ENCODE data around the gene CNN2. TPM values are rescaled to one million over a fixed set of nuclear protein-coding genes. Genes with fewer than 3 reads are reported as not detected.

CNN2 gene
- total and polyA plus RNA-seq, 9 of the 15 experiments (the other 6 are each of a cell fraction or from before 2014, with no cell fraction given): 12.1 to 174 (median 52.7) TPM

GRCh38 chr19:1064661-1065605 is 38.5 kb downstream of the CNN2 start (continued):
- TF ChIP-seq HDAC1 (IDR thresholded peaks at IDR 0.05) (peak in 1 of 2 experiments; percentile 36; a peak in 1 of 4 replicates), DMBX1 (CRISPR knock-in tag; IDR thresholded peaks at IDR 0.05; ENCODE audit: borderline replicate concordance) (no peak), ZNF140 (CRISPR knock-in tag; IDR thresholded peaks at IDR 0.05) (no peak), ZNF143 (CRISPR knock-in tag; IDR thresholded peaks at IDR 0.05) (peak; percentile 33; the same call in 1 of the 2 replicates)

GRCh38 chr19:1065606-1066109 is 39.2 kb downstream of the CNN2 start:
- intact Hi-C loops (cut with micrococcal nuclease) (no loop called here), in situ Hi-C loops (cut with MboI) (no loop called here)
- ATAC-seq (no peak), FAIRE-seq (no peak), DNase-seq (ENCODE audit: extremely low read depth in 1 of 4, low spot score in 3 of 4) (no peak)
- H2AFZ ChIP-seq (ENCODE audit: low read depth, low read length): no peak overlapping the region
- peaks cover 17% of the 10 kb centered on the region; the same call in 2 of the 3 replicates for H3K36me3 ChIP-seq (ENCODE audit: control insufficient read depth, insufficient read depth, low read length)
- no peaks in the 10 kb centered on the region for H4K20me1 ChIP-seq (replicated peaks; ENCODE audit: control insufficient read depth, insufficient read depth, low read length)
- peak overlapping the region in 1 of 2 experiments; percentile 85; a peak in 2 of 4 replicates for H3K9ac ChIP-seq (ENCODE audit: insufficient read depth in 1 of 2, low read depth in 2 of 2, low read length in 2 of 2)
- H3K79me2 ChIP-seq (ENCODE audit: control insufficient read depth, insufficient read depth, low read length): no peaks in the 10 kb centered on the region
- H3K27me3 ChIP-seq (ENCODE audit: control insufficient read depth in 2 of 2, insufficient read depth in 2 of 2, low read length in 2 of 2): no peaks in the 10 kb centered on the region
- no TSS peak for BruUV-seq (replicated peaks)
- H3K4me3 ChIP-seq: no peak overlapping the region
- H3K4me2 ChIP-seq (ENCODE audit: insufficient read depth, low read length): peak overlapping the region; percentile 1; the same call in 1 of the 2 replicates
- ChIA-PET POLR2A (interaction anchor here (0.6 to 1.5 kb wide), 2 partner anchors 17 to 755 kb away, joined by 3 to 5 read pairs; no protein-coding TSS in a partner anchor), CTCF (ENCODE audit: low intra/inter-chr PET ratio) (no interaction called here)
- WGBS (ENCODE audit: insufficient coverage, low coverage, missing lambda C conversion rate): 86% methylated on average over 14 of the region's 17 CpGs
- H3K9me3 ChIP-seq (replicated peaks; ENCODE audit: control insufficient read depth, insufficient read depth, low read depth, low read length): no peaks in the 10 kb centered on the region
- no peaks in the 10 kb centered on the region for H3K9me1 ChIP-seq (ENCODE audit: control insufficient read depth, insufficient read depth, low read length)
- H3K4me1 ChIP-seq (replicated peaks in 1 of 2; ENCODE audit: control insufficient read depth in 2 of 2, insufficient read depth in 2 of 2, low read length in 2 of 2): peaks cover 9 to 82% of the 10 kb centered on the region in 2 experiments
- H3K27ac ChIP-seq (ENCODE audit: extremely low read depth, low read depth, low read length): no peak overlapping the region
- TF ChIP-seq POLR2A (conservative IDR thresholded peaks at IDR 0.05) (0 out of 2 replicates have a peak, but pooled peaks have one; percentile 19), DDX20 (tag; IDR thresholded peaks at IDR 0.05; ENCODE audit: low read depth) (no peak), SIRT6 (IDR thresholded peaks at IDR 0.05; ENCODE audit: low read depth, low read length) (no peak), ZNF408 (CRISPR knock-in tag; IDR thresholded peaks at IDR 0.05; ENCODE audit: low read depth) (no peak), PCBP2 (IDR thresholded peaks at IDR 0.05; ENCODE audit: low read depth, low read length, poor library complexity, severe bottlenecking) (no peak), HMBOX1 (IDR thresholded peaks at IDR 0.05) (no peak)
- TF ChIP-seq, protein P1, sequence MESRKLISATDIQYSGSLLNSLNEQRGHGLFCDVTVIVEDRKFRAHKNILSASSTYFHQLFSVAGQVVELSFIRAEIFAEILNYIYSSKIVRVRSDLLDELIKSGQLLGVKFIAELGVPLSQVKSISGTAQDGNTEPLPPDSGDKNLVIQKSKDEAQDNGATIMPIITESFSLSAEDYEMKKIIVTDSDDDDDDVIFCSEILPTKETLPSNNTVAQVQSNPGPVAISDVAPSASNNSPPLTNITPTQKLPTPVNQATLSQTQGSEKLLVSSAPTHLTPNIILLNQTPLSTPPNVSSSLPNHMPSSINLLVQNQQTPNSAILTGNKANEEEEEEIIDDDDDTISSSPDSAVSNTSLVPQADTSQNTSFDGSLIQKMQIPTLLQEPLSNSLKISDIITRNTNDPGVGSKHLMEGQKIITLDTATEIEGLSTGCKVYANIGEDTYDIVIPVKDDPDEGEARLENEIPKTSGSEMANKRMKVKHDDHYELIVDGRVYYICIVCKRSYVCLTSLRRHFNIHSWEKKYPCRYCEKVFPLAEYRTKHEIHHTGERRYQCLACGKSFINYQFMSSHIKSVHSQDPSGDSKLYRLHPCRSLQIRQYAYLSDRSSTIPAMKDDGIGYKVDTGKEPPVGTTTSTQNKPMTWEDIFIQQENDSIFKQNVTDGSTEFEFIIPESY (CRISPR knock-in tag; IDR thresholded peaks at IDR 0.05): peak; percentile 77
- TF ChIP-seq, protein P2, sequence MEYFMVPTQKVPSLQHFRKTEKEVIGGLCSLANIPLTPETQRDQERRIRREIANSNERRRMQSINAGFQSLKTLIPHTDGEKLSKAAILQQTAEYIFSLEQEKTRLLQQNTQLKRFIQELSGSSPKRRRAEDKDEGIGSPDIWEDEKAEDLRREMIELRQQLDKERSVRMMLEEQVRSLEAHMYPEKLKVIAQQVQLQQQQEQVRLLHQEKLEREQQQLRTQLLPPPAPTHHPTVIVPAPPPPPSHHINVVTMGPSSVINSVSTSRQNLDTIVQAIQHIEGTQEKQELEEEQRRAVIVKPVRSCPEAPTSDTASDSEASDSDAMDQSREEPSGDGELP (CRISPR knock-in tag; IDR thresholded peaks at IDR 0.05; ENCODE audit: borderline replicate concordance): peak; percentile 56
- TF ChIP-seq, protein P3, sequence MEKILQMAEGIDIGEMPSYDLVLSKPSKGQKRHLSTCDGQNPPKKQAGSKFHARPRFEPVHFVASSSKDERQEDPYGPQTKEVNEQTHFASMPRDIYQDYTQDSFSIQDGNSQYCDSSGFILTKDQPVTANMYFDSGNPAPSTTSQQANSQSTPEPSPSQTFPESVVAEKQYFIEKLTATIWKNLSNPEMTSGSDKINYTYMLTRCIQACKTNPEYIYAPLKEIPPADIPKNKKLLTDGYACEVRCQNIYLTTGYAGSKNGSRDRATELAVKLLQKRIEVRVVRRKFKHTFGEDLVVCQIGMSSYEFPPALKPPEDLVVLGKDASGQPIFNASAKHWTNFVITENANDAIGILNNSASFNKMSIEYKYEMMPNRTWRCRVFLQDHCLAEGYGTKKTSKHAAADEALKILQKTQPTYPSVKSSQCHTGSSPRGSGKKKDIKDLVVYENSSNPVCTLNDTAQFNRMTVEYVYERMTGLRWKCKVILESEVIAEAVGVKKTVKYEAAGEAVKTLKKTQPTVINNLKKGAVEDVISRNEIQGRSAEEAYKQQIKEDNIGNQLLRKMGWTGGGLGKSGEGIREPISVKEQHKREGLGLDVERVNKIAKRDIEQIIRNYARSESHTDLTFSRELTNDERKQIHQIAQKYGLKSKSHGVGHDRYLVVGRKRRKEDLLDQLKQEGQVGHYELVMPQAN (IDR thresholded peaks at IDR 0.05; ENCODE audit: borderline replicate concordance): no peak
